Panc1 (cell line): Measurements from ENCODE around the gene RASL10A.

Source experiments
- POLR2AphosphoS5 ChIP-seq: IDR thresholded peaks from 2 replicates; pipeline ENCODE4 v1.6.1; 2012; ENCODE audit warnings: mild to moderate bottlenecking, low read depth, low read length, moderate library complexity
- SIN3A ChIP-seq: IDR thresholded peaks from 2 replicates; pipeline ENCODE4 v1.6.1; 2012; ENCODE audit warnings: low read depth, mild to moderate bottlenecking, low read length, moderate library complexity, borderline replicate concordance; ENCODE audit not compliant: insufficient read depth
- TCF7L2 ChIP-seq: IDR thresholded peaks from 2 replicates; pipeline ENCODE4 v1.6.1; 2011; ENCODE audit warnings: mild to moderate bottlenecking, low read depth, low read length, inconsistent platforms
- TF ChIP-seq, protein P1 (sequence below): fragments of 450-650 bp; IDR thresholded peaks from 2 replicates; pipeline ENCODE4 v1.5.1; 2017; ENCODE audit warnings: mild to moderate bottlenecking
- TF ChIP-seq, protein P2 (sequence below), 2 experiments: IDR thresholded peaks; 2 replicates each; pipeline ENCODE4 v1.6.1; 2011 to 2012; ENCODE audit warnings: low read depth in 2 of 2, control low read depth in 1 of 2, low read length in 1 of 2, mild to moderate bottlenecking in 1 of 2, moderate library complexity in 1 of 2; ENCODE audit not compliant: insufficient read depth in 1 of 2

DNA sequence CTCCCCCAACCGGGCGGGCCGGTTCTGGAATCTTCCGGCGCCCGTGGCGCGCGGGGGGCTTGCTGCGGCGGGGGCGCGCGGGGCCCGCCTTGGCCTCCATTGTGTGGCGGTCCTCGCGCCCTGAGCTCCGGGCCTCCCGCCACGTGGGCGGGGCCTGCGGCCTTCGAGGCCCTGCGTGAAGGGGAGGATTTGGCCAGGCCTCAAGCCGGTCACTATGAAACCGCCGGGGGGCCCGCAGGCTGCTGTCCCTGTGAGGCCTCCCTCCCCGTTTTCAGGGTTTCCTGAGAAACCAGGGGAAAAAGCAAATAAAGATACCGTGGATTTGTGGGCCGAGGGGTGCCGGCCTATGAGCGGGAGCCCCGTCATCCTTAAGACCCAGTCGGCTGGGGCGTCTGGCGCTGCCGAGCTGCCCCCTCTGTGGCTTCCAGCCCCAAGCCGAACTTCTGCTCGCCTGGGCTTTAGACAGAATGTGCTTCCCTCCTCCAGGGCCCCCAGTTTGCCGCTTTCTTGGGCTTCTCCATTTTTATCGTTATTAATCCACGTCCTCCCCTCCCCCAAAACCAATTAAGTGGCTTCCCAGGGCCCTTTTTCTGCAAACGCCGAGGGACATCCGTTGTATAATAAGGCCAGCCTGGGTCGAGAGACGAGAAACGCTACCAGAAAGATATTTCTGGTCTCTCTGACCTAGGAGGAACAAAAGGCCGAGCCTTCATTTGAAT, 46.8 kb downstream of the RASL10A start:
- TF ChIP-seq SIN3A (no peak; the same call in 1 of the 2 replicates), TCF7L2 (no peak), POLR2AphosphoS5 (no peak; the same call in 1 of the 2 replicates)
- TF ChIP-seq, protein P1, sequence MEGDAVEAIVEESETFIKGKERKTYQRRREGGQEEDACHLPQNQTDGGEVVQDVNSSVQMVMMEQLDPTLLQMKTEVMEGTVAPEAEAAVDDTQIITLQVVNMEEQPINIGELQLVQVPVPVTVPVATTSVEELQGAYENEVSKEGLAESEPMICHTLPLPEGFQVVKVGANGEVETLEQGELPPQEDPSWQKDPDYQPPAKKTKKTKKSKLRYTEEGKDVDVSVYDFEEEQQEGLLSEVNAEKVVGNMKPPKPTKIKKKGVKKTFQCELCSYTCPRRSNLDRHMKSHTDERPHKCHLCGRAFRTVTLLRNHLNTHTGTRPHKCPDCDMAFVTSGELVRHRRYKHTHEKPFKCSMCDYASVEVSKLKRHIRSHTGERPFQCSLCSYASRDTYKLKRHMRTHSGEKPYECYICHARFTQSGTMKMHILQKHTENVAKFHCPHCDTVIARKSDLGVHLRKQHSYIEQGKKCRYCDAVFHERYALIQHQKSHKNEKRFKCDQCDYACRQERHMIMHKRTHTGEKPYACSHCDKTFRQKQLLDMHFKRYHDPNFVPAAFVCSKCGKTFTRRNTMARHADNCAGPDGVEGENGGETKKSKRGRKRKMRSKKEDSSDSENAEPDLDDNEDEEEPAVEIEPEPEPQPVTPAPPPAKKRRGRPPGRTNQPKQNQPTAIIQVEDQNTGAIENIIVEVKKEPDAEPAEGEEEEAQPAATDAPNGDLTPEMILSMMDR, result no peak
- TF ChIP-seq, protein P2, sequence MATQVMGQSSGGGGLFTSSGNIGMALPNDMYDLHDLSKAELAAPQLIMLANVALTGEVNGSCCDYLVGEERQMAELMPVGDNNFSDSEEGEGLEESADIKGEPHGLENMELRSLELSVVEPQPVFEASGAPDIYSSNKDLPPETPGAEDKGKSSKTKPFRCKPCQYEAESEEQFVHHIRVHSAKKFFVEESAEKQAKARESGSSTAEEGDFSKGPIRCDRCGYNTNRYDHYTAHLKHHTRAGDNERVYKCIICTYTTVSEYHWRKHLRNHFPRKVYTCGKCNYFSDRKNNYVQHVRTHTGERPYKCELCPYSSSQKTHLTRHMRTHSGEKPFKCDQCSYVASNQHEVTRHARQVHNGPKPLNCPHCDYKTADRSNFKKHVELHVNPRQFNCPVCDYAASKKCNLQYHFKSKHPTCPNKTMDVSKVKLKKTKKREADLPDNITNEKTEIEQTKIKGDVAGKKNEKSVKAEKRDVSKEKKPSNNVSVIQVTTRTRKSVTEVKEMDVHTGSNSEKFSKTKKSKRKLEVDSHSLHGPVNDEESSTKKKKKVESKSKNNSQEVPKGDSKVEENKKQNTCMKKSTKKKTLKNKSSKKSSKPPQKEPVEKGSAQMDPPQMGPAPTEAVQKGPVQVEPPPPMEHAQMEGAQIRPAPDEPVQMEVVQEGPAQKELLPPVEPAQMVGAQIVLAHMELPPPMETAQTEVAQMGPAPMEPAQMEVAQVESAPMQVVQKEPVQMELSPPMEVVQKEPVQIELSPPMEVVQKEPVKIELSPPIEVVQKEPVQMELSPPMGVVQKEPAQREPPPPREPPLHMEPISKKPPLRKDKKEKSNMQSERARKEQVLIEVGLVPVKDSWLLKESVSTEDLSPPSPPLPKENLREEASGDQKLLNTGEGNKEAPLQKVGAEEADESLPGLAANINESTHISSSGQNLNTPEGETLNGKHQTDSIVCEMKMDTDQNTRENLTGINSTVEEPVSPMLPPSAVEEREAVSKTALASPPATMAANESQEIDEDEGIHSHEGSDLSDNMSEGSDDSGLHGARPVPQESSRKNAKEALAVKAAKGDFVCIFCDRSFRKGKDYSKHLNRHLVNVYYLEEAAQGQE (IDR thresholded peaks at IDR 0.05; ENCODE audit: insufficient read depth in 1 of 2, low read depth in 2 of 2, low read length in 1 of 2), result no peak
